ENCODE data around the gene BRAF.
"Not testable (repeated sequence)": the region's sequence is repeated elsewhere in the genome, so short reads cannot be mapped to it uniquely, and the experiment has no call there.

The BRAF gene

DNA sequence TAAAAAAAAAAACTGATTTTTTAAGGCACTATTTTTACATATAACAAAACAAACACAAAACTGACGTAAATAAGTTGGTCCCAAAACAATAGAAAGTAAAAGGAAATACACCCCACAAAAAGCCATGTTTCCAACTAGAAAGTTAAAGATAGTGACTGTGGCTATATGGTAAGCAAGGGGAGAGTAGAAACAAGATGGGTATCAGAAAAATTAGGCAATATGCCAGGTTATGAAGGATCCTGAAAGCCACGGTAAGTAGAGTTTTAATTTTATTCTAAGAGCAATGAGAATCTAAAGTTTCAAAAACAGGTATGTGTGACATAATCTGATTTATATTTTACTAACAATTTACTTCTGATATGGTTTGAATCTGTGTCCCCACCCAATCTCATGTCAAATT is 61.5 kb downstream of the BRAF start:
- no peak overlapping the region for H3K4me3 ChIP-seq (ENCODE audit: low read depth, low read length)
- TF ChIP-seq, protein P1, sequence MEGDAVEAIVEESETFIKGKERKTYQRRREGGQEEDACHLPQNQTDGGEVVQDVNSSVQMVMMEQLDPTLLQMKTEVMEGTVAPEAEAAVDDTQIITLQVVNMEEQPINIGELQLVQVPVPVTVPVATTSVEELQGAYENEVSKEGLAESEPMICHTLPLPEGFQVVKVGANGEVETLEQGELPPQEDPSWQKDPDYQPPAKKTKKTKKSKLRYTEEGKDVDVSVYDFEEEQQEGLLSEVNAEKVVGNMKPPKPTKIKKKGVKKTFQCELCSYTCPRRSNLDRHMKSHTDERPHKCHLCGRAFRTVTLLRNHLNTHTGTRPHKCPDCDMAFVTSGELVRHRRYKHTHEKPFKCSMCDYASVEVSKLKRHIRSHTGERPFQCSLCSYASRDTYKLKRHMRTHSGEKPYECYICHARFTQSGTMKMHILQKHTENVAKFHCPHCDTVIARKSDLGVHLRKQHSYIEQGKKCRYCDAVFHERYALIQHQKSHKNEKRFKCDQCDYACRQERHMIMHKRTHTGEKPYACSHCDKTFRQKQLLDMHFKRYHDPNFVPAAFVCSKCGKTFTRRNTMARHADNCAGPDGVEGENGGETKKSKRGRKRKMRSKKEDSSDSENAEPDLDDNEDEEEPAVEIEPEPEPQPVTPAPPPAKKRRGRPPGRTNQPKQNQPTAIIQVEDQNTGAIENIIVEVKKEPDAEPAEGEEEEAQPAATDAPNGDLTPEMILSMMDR (IDR thresholded peaks at IDR 0.05; ENCODE audit: borderline replicate concordance, insufficient read depth, low read depth, low read length), result no peak

GRCh38 chr7:140857048-140857447 is 67.7 kb downstream of the BRAF start:
- TF ChIP-seq, protein P1 (IDR thresholded peaks at IDR 0.05; ENCODE audit: borderline replicate concordance, insufficient read depth, low read depth, low read length), result no peak
- no peak overlapping the region for H3K4me3 ChIP-seq (ENCODE audit: low read depth, low read length)

- TF ChIP-seq, protein P1 (IDR thresholded peaks at IDR 0.05; ENCODE audit: borderline replicate concordance, insufficient read depth, low read depth, low read length), result no peak
- H3K4me3 ChIP-seq (ENCODE audit: low read depth, low read length), result no peak overlapping the region
Observed at GRCh38 chr7:140841166-140841715, 83.5 kb downstream of the BRAF start.

GRCh38 chr7:140831724-140832123 is 93.0 kb downstream of the BRAF start:
- TF ChIP-seq, protein P1 (IDR thresholded peaks at IDR 0.05; ENCODE audit: borderline replicate concordance, insufficient read depth, low read depth, low read length), result no peak
- no peak overlapping the region for H3K4me3 ChIP-seq (ENCODE audit: low read depth, low read length)

GRCh38 chr7:140829720-140830119 is 95.0 kb downstream of the BRAF start:
- TF ChIP-seq, protein P1 (IDR thresholded peaks at IDR 0.05; ENCODE audit: borderline replicate concordance, insufficient read depth, low read depth, low read length), result no peak
- H3K4me3 ChIP-seq (ENCODE audit: low read depth, low read length), result no peak overlapping the region

DNA sequence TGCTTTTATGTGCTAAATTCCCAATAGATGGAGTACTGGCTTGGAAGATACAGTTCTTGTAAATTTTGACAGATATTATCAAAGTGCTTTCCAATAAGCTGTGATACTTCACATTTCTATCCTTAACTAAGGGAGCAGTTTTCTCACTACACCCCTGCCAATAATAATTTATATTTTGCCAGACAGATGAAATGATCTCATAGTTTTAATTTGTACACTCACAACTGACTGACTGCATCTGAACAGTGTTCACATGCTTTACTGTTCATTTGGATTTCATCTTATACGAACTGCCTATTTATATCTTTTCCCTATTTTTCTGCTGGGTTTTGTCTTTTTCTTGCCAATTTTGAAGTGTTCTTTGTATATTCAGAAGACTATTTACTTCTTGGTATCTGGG is 96.0 kb downstream of the BRAF start:
- no peak overlapping the region for H3K4me3 ChIP-seq (ENCODE audit: low read depth, low read length)
- TF ChIP-seq, protein P1 (IDR thresholded peaks at IDR 0.05; ENCODE audit: borderline replicate concordance, insufficient read depth, low read depth, low read length), result no peak

- H3K4me3 ChIP-seq (ENCODE audit: low read depth, low read length), result not testable (repeated sequence)
Observed at GRCh38 chr7:140817383-140817782, 107.3 kb downstream of the BRAF start.

Data from GM12875 (cell line).